Thyroid gland (tissue), 4 donors: ENCODE data around the gene SOWAHA. TPM values are rescaled to one million over a fixed set of nuclear protein-coding genes. Genes with fewer than 3 reads are reported as not detected.

ENCODE experiments used
- DNase-seq, 2 donors: peaks; one replicate each; pipeline ENCODE4 v3.0.0-alpha.2; 2019
- H3K27ac ChIP-seq, 3 donors: fragments of 200-600 bp; sonication (generic); 1 replicate in 2 of 3; 2 replicates in 1 of 3; pipeline ENCODE4 v1.5.1; 2016 to 2019; ENCODE audit warnings: mild to moderate bottlenecking in 1 of 3, moderate library complexity in 1 of 3
- H3K27me3 ChIP-seq: fragments of 200-600 bp; sonication (generic); one replicate; pipeline ENCODE4 v1.5.1; 2019
- H3K36me3 ChIP-seq, 2 donors: fragments of 200-600 bp; sonication (generic); one replicate each; pipeline ENCODE4 v1.5.1; 2016 to 2019
- H3K4me1 ChIP-seq, 2 donors: fragments of 200-600 bp; sonication (generic); one replicate each; pipeline ENCODE4 v1.5.1; 2017 to 2019
- H3K4me3 ChIP-seq, 3 donors: fragments of 200-600 bp; sonication (generic); replicated peaks in 1 of 3; 1 replicate in 2 of 3; 2 replicates in 1 of 3; pipeline ENCODE4 v1.5.1; 2016; ENCODE audit warnings: mild to moderate bottlenecking in 1 of 3
- H3K9me3 ChIP-seq: fragments of 200-600 bp; sonication (generic); one replicate; pipeline ENCODE4 v1.5.1; 2017
- CTCF ChIP-seq, 6 experiments: fragments of 200-600 bp in 3 of 6; fragments of 450-650 bp in 3 of 6; sonication (generic) in 3 of 6; IDR thresholded peaks; one replicate each; pipeline ENCODE4 v1.5.1; 2016 to 2019; ENCODE audit warnings: antibody characterized with exemption in 6 of 6, mild to moderate bottlenecking in 2 of 6, inconsistent platforms in 1 of 6, moderate library complexity in 1 of 6
- POLR2A ChIP-seq, 2 donors: fragments of 450-650 bp; IDR thresholded peaks; one replicate each; pipeline ENCODE4 v1.6.1; 2017; ENCODE audit warnings: antibody characterized with exemption in 2 of 2, mild to moderate bottlenecking in 2 of 2, moderate library complexity in 1 of 2
- WGBS, 2 donors: methylation state at CpG; one replicate each; pipeline ENCODE4 v1.1.5; 2017; 5-methylcytosine and 5-hydroxymethylcytosine counted together
- intact Hi-C: fragments of 100-400 bp; cut with DNase I; formaldehyde crosslinking; loops from one replicate; pipeline ENCODE4 v1.15.1; 2023
- total RNA-seq, 4 donors: library from RNA; depleted of rRNA; stranded (reverse); fragments of >200 nt; gene quantifications; one replicate each; pipeline ENCODE4 v1.2.3, GENCODE V29; 2016

Gene SOWAHA
- total RNA-seq, 4 donors from 2014 or later: 3.7 to 9.3 (median 4.6) TPM

- 93 to 94% methylated on average over 14 of the region's 14 CpGs for WGBS, 2 donors
- DNase-seq: no peak
- Histone ChIP-seq H3K27me3 (no peaks in the 10 kb centered on the region), H3K36me3 (peaks cover 27 to 37% of the 10 kb centered on the region in 2 donors), H3K27ac (no peak overlapping the region), H3K9me3 (no peaks in the 10 kb centered on the region), H3K4me3 (no peak overlapping the region), H3K4me1 (peaks cover 22 to 44% of the 10 kb centered on the region in 2 donors)
- TF ChIP-seq CTCF (IDR thresholded peaks at IDR 0.05) (no peak), POLR2A (IDR thresholded peaks at IDR 0.05) (no peak)
- intact Hi-C loops: no loop called here
Observed at GRCh38 chr5:132766020-132766805, 46.9 kb upstream of the SOWAHA start.

- no peak overlapping the region for H3K27ac ChIP-seq
- peaks cover 22 to 32% of the 10 kb centered on the region in 2 donors for H3K36me3 ChIP-seq
- intact Hi-C loops: no loop called here
- H3K4me3 ChIP-seq: no peak overlapping the region
- TF ChIP-seq POLR2A (IDR thresholded peaks at IDR 0.05) (no peak), CTCF (IDR thresholded peaks at IDR 0.05) (no peak)
- H3K27me3 ChIP-seq: no peaks in the 10 kb centered on the region
- WGBS, 2 donors: 100% methylated on average over 1 of the region's 1 CpG
- peaks cover 27 to 49% of the 10 kb centered on the region in 2 donors for H3K4me1 ChIP-seq
- DNase-seq: no peak
- no peaks in the 10 kb centered on the region for H3K9me3 ChIP-seq
Observed at GRCh38 chr5:132766806-132767055, 46.4 kb upstream of the SOWAHA start.

- peak overlapping the region in 1 of 3 donors; percentile 11 for H3K27ac ChIP-seq
- no peak for TF ChIP-seq POLR2A (IDR thresholded peaks at IDR 0.05)
- no peak for TF ChIP-seq CTCF (IDR thresholded peaks at IDR 0.05)
Observed at GRCh38 chr5:132767150-132767549, 46.0 kb upstream of the SOWAHA start.

GRCh38 chr5:132768485-132768868, 44.6 kb upstream of the SOWAHA start:
- no peaks in the 10 kb centered on the region for H3K27me3 ChIP-seq
- TF ChIP-seq CTCF (IDR thresholded peaks at IDR 0.05) (no peak), POLR2A (IDR thresholded peaks at IDR 0.05) (no peak)
- intact Hi-C loops: no loop called here
- no peak overlapping the region for H3K4me3 ChIP-seq
- WGBS, 2 donors: 100% methylated on average over 3 of the region's 3 CpGs
- H3K4me1 ChIP-seq: peaks cover 33 to 59% of the 10 kb centered on the region in 2 donors
- no peaks in the 10 kb centered on the region for H3K9me3 ChIP-seq
- DNase-seq: no peak
- H3K36me3 ChIP-seq: peaks cover 17 to 18% of the 10 kb centered on the region in 2 donors
- no peak overlapping the region for H3K27ac ChIP-seq

More at GRCh38 chr5:132767150-132767549, 46.0 kb upstream of the SOWAHA start:
- intact Hi-C loops: no loop called here
- H3K4me1 ChIP-seq: peaks cover 32 to 53% of the 10 kb centered on the region in 2 donors
- H3K9me3 ChIP-seq: no peaks in the 10 kb centered on the region
- peak; percentile 71 to 75 for DNase-seq
- H3K4me3 ChIP-seq: no peak overlapping the region
- peaks cover 20 to 28% of the 10 kb centered on the region in 2 donors for H3K36me3 ChIP-seq
- H3K27me3 ChIP-seq: no peaks in the 10 kb centered on the region
- WGBS, 2 donors: 14 to 24% methylated on average over 2 of the region's 2 CpGs

- Histone ChIP-seq H3K4me3 (no peak overlapping the region), H3K4me1 (peaks cover 46 to 76% of the 10 kb centered on the region in 2 donors), H3K36me3 (no peaks in the 10 kb centered on the region), H3K27me3 (no peaks in the 10 kb centered on the region), H3K9me3 (no peaks in the 10 kb centered on the region), H3K27ac (peak overlapping the region; percentile 63 to 70 (median 69))
- TF ChIP-seq CTCF (IDR thresholded peaks at IDR 0.05) (no peak), POLR2A (IDR thresholded peaks at IDR 0.05) (no peak)
- peak; percentile 43 to 49 for DNase-seq
- WGBS, 2 donors: 35 to 43% methylated on average over 7 to 8 of the region's 8 CpGs
- intact Hi-C loops: no loop called here
Observed at GRCh38 chr5:132770476-132771159, 42.5 kb upstream of the SOWAHA start.
